Left lobe of liver (tissue), 2 donors: ENCODE data around the gene ARHGAP5. TPM values are rescaled to one million over a fixed set of nuclear protein-coding genes. Genes with fewer than 3 reads are reported as not detected.

Experiments
- ATAC-seq: fragments of 200-7000 bp; cut with Tn5 transposase; one replicate; pipeline ENCODE4 v1.9.1; 2020; ENCODE audit warnings: mild to moderate bottlenecking, moderate library complexity
- DNase-seq: peaks from one replicate; pipeline ENCODE4 v3.0.0-alpha.2; 2020; ENCODE audit warnings: low spot score
- total RNA-seq: library from RNA; stranded (reverse); gene quantifications from one replicate; pipeline ENCODE4 v1.2.1, GENCODE V29; 2021
- donor health status: DM: no; HTN: no; CAD: no; lungs with moderate emphysema.
- donor health status: DM: no; HTN: yes; CAD: no.

The ARHGAP5 gene, protein sequence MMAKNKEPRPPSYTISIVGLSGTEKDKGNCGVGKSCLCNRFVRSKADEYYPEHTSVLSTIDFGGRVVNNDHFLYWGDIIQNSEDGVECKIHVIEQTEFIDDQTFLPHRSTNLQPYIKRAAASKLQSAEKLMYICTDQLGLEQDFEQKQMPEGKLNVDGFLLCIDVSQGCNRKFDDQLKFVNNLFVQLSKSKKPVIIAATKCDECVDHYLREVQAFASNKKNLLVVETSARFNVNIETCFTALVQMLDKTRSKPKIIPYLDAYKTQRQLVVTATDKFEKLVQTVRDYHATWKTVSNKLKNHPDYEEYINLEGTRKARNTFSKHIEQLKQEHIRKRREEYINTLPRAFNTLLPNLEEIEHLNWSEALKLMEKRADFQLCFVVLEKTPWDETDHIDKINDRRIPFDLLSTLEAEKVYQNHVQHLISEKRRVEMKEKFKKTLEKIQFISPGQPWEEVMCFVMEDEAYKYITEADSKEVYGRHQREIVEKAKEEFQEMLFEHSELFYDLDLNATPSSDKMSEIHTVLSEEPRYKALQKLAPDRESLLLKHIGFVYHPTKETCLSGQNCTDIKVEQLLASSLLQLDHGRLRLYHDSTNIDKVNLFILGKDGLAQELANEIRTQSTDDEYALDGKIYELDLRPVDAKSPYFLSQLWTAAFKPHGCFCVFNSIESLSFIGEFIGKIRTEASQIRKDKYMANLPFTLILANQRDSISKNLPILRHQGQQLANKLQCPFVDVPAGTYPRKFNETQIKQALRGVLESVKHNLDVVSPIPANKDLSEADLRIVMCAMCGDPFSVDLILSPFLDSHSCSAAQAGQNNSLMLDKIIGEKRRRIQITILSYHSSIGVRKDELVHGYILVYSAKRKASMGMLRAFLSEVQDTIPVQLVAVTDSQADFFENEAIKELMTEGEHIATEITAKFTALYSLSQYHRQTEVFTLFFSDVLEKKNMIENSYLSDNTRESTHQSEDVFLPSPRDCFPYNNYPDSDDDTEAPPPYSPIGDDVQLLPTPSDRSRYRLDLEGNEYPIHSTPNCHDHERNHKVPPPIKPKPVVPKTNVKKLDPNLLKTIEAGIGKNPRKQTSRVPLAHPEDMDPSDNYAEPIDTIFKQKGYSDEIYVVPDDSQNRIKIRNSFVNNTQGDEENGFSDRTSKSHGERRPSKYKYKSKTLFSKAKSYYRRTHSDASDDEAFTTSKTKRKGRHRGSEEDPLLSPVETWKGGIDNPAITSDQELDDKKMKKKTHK (N-terminal part only)
- total RNA-seq, result 38.4 TPM

DNA sequence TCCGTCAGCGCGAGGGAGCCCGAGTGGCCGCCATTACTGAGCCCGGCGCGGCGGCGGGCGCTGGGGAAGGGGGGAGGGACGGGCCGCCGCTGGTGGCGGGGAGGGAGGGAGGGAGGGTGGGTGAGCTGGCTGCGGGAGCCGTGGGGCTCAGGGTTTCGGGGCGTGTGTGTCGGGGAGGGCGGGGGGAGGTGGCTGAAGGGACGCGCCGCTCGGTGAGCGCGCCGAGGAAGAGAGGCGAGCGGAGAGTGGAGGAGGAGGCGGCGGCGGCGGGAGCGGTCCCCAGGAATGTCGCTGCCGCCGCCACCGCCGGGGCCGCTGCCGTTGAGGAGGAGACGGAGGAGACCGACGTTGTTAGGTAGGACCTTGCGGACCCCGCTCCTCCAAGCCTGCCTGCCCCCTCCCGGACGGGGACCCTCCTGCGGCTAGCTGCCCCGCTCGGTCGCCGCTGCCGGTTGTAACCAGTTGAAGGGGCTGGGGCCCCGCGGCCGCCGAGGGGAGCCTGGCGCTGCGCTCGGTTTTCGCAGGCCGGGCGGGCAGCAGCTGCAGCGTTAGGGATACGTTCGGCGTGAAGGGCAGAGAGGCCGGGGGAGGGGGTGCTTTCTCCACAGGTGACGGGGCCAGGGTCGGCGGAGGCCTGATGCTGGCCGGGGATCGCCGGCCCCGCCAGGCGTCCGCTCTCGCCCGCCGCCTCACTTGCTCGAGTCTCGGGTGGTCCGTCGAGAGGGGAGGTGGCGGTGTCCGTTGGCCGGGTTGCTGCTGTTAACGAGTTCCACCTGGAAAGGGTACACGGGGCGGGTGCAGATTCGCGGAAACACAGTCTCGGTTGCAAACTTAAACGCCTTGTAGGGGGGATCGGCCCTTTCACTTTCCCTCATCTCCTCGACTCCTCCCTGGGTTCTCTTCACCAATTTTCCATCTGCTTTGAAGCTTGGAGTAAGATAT, at the start of gene ARHGAP5:
TSS of gene ARHGAP5 (plus strand) at position 224 of the 942 bp plus-strand sequence. CDS start 13,366 bp downstream, outside the sequence.
- ATAC-seq, result peak; percentile 54

DNA sequence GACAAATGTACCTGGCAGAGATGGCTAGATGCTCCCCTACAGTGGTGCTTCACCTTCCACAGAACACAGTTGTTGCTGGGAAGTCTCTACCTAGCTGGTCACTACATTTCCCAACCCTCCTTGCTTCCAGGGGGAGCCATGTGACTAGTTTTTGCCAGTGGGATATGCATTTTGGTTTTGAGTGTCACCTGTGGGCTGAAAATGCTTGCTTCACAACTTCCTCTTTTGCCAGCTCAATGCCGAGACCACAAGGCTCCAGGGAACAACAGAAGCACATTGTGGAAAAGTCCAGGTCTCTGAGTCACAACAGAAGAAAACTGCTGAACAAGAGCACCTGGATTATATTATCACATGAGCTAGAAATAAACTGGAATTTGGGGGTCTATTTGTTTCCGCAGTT, 48.5 kb upstream of the ARHGAP5 start:
- no peak for DNase-seq
- ATAC-seq, result no peak

More for the DNA sequence above, at the start of gene ARHGAP5:
- peak; percentile 56 for DNase-seq

DNA sequence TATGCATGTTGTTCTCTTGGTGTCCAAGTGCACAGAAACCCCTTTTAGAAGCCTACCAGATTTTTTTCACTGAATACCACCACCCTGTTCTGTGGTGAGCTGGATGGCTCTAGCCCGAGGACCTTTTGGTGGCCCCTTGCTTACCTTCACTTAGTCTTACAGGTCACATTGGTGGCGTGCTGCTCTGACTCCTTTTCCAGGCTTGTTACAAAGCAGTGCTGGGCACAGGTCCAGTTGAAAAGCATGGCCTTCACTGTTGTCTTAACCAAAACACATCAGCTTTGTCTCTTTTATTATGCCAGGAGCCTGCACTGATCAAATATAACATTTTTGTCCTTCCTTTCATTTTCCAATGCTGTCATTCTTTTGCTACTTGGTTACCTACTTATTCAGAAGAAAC, 43.6 kb upstream of the ARHGAP5 start:
- no peak for DNase-seq
- peak; percentile 23 for ATAC-seq

DNA sequence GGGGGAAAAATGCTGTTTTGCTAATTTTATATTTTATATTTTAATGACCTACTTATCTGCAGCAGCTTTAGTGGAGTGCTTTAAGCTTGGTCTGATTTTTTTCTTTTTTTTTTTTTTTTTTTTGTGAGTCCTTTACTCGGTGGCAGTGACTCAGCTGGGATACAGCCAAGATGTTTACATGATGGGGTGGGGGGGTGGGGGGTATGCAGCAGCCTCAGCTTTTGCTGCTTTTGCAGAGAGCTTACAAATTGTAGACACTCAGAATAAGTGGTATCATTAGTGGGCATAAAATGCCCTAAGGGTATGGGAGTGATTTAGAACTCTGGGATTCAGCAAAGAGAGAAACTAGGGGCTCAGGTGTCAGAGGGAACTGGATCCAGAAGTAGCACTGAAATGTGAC, 38.2 kb upstream of the ARHGAP5 start:
- DNase-seq (no peak), ATAC-seq (no peak)

DNA sequence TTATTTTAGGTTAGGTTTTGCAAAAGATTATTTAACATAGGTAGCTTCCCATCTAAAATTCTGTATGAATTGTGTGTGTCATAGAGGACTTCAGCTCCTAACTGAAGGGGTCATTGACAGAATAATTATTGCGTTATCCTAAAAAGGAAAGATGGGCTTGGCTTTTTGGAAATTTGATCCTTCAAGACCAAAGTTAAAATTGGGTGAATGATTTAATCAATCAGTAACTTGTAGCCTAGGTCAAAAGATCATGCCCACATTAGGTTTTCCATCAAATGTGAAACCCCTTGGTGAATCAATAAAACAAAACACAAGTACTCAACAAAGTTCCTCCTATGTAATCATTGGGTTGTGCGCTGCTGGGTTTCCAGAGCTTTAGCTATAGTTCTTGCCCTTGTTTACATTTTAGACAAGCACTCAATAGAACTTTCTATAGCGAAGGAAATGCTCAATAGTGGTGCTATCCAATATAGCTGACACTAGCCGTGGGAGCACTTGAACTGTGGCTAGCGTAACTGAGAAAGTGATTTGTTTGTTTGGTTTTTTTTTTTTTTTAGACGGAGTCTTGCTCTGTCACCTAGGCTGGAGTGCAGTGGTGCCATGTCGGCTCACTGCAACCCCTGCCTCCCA, 37.6 kb upstream of the ARHGAP5 start:
- no peak for DNase-seq
- ATAC-seq, result peak; percentile 18

DNA sequence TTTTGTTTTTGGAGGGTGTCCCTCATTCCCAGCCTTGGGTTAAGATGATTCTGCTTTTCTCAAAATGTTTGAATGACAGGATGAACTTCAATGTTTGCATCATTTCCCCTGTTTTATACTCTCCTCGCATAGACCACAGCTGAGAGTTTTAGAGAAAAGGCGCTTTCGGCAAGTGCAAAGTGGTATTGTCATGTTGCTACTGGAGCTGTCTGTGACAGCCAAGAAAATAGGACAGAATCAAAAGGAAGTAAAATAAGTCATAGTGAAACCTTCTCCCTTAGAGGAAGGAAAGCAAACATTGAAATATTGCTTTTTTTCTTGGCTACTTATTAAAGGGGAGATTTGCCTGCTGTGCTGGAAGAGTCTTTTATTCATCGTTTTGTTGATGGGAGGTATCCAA, 33.5 kb upstream of the ARHGAP5 start:
- DNase-seq (no peak), ATAC-seq (no peak)

DNA sequence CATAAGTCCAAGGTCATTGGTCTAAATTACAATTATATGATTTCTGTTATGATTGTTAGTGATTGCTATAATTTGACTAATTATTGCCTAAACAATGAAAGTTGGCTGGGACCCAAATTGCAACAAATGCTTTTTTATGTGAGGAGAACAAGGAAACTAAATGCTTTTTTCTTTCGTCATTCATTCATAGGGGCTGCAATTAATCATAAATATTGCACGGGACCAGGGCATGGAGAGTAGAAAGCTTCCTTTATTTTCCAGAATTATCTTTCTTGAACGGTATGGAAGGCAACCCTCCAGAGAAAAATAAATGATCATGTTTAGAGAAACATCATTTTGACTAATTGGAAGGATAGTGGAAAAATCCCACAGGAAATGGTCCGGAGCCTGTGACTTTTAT, 32.6 kb upstream of the ARHGAP5 start:
- ATAC-seq, result no peak
- DNase-seq, result no peak

DNA sequence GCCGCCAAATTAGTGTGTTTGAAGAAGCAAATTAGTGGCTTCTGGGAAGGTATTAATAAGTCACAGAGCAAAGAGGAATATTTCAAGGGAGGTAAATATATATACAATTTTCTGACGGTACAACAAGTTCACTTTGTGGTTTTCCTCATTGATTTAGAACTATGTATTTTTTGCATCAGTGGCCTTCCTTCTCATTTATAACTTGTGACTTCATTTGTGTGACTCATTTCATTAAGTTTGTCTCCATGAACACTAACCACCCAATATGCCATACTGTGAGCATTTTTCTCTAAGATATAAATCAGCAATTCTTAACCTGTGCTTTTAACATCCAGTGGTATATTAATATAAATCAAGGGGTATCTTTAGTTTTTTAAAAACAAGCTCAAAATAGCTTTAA, 29.3 kb upstream of the ARHGAP5 start:
- DNase-seq (no peak), ATAC-seq (no peak)

DNA sequence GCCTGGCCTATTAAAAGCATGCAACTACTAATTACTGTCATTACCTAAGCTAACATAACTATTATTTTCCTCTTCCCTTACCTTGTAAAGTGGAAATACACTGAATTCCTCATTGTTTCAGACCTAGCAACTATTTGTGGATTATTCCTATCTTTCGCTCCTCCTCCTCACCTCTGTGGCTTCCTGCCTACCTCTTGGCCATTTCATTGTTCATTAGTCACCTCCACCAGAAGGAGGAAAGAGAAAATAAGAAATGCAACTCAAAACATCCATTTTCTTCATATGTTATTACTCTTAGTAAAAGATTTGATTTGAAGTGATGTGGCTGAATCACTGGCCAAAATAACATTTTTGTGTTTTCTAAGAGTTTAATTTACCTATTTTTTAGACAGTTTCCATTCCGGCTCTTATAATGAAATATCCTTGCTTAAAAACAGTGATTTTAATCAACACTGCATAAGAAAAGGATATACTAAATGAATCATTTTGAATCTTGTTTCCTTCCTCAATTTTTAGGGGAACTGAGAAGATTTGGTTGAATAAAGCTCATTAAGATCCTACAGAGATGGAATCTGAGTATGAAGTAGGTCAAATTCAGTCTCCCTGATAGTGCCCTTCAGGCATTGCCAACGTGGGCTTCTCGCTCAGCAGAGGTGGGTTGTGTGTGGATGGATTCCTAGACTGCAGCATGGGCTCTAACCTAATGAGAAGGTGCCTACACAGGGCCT, 27.6 kb upstream of the ARHGAP5 start:
- no peak for DNase-seq
- no peak for ATAC-seq

DNA sequence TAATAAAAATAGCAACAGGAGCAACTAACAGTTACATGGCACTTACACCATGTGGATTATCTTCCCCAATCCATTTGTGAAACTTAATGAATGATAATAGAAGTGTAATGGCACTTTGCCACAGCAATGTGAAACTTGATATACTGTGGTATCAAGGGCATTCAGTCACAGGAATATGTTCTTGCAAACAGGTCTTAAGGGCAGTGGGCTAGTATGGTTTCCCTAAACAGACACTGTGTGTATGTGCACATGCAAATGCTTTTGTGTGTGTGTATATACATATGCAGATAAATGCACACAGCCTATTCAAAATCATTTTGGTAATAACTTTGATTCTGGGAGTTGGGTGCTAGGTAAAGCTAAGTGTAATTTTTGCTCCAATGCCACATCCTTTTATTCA, 26.2 kb upstream of the ARHGAP5 start:
- DNase-seq (no peak), ATAC-seq (no peak)

DNA sequence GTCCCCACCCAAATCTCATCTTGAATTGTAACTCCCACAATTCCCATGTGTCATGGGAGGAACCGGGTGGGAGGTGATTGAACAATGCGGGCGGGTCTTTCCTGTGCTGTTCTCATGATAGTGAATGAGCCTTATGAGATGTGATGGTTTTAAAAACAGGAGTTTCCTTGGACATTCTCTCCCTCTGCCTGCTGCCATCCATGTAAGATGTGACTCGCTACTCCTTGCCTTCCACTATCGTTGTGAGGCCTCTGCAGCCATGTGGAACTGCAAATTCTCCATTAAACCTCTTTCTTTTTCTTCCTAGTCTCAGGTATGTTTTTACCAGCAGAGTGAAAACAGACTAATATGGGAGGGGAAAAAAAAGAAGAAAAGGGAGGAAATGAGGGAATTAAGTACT, 22.6 kb upstream of the ARHGAP5 start:
- DNase-seq, result no peak
- ATAC-seq, result no peak

DNA sequence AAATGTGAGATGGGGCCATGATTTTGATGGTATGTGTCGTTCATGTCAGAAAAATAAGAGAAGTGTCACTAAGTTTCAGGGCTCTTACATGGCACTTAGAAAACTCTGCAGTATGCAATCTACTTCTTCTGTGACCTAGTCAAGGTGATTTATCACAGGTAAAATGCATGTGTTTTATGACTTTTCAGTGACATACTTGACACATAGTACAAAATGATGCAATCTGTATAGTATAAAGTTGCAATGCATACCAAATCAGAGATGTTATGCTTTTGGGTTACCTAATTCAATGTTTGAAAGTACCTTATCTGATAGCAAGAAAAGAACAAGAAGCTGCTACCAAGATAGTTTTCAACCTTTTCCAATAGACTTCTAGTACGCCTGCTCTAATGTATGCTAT, 21.9 kb upstream of the ARHGAP5 start:
- ATAC-seq, result no peak
- no peak for DNase-seq

DNA sequence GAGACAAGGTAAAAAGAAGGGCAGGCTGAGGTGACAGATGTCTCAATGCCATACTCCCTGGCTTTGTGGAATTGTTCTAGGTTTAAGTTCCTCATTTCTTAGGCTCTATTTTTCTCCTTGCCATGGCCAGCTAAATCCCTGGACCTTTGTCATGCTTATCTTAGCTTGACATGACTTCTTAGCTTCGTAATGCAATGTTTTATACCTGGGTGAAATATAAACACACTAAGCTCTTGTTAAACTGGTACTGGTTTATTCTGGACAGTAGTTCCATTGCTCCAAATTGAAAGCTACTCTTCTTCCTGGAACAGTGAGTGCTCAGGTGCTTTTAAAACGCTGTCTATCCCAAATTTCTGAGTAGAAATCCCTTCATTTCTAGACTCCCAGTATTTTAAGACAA, 17.4 kb upstream of the ARHGAP5 start:
- ATAC-seq, result no peak
- no peak for DNase-seq

DNA sequence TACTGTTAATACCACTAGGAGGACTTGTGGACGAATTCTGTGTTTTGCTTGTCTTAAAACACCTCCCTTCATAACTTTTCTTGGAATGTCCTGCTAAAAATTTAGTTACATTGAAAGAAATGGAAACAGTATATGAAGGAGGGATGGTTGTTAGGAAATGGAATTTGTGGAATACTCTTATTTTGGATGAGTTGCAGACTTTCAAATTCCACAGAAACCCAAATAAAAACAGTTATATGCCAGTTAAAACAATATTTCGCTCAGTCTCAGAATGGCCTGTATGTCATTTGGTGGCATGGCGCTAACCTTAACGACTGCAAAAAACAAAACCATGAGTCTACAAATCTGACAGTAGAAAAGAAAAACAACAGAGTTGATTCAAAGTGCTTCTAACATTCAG, 12.2 kb upstream of the ARHGAP5 start:
- DNase-seq (no peak), ATAC-seq (no peak)

DNA sequence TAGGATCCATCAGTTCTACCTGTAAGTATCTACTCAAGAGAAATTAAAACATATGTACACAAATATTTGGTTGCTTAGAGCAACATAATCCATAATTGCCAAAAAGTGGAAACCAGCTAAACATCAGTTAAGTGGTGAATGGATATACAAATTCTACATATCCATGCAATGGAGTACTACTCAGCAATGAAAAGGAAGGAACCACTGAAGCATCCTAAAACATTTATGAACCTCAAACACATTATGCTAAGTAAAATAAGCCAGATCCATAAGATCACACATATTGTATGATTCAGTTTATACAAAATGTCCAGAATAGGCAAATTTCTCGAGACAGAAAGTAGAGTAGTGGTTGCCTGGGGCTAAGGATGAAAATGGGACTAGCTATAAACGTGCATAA, 8.4 kb upstream of the ARHGAP5 start:
- DNase-seq, result no peak
- no peak for ATAC-seq

DNA sequence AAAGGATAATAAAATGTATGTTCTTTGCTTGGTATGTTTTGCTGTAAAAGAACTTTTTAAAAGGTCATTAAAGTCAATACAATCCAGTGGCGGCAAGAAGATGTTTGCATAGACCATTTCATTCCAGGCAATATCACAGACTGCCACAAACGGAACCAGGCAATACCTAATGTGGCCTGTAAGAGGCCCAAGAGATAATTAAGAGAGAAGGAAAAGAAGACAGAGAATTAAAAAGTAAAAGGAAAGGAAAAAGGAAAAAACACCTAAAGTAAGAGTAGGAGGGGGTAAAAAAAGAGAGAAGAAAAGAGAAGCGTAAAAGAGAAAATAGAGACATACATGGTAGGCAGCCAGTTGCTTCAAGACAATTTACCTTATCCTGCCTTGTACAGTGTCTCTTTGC, 6.8 kb upstream of the ARHGAP5 start:
- no peak for DNase-seq

DNA sequence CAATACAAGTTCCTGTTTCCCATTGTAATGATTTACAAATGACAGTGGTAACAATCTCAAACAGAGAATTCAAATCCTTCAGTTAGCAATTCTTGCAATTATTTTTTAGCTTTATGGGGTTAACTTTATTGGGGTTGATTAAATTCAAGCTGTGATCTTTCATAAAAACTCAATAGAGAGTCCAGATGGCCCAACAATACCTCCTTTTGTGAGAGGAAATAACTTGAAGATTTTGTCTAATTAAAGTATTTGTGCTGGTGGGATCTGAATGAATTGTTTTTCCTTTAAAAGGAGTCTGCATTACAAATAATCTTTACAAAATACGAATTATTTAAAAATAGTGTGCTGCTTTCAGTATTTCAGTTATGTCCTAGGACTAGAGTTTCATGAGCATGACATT, 4.4 kb upstream of the ARHGAP5 start:
- DNase-seq, result no peak
- ATAC-seq, result no peak

More for the DNA sequence above, 6.8 kb upstream of the ARHGAP5 start:
- ATAC-seq, result no peak

DNA sequence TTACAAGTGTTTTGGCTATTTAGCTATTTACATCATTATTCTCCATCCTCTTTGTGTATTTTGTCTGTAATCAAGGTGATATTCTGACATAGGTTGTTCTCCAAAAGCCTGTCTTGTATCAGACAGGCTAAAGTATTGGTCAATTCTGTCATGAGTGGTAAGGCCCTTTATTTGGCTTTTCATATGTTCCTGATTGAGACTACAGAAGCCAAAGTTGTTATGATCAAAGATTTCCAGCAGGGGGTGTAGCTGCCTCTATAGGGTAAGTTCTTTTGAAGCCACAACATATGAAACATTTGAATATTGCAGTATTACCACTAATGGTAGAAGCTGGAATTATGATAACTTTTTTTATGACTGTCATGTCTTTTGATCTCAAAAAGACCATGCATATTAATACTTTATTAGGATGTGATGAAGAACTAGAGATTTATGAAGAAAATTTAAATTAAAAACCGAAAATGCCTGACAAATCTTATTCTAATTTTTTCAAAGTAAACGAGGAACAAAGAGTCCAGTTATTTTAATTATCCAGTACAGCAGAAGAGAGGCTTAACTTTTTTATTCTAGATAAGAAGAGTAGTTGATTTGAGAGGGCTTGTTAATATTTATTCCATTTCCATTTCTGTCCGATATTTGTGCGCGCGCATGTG, 3.4 kb upstream of the ARHGAP5 start:
- DNase-seq (peak; percentile 46), ATAC-seq (peak; percentile 32)
